T-helper 22 cell (primary cell): ENCODE data around the gene RNFT2.

Experiments
- DNase-seq: peaks from one replicate; pipeline ENCODE4 v3.0.0-alpha.2; 2020; ENCODE audit warnings: low read depth

Gene RNFT2

GRCh38 chr12:116879509-116880212, 141.5 kb downstream of the RNFT2 start:
- no peak for DNase-seq

DNA sequence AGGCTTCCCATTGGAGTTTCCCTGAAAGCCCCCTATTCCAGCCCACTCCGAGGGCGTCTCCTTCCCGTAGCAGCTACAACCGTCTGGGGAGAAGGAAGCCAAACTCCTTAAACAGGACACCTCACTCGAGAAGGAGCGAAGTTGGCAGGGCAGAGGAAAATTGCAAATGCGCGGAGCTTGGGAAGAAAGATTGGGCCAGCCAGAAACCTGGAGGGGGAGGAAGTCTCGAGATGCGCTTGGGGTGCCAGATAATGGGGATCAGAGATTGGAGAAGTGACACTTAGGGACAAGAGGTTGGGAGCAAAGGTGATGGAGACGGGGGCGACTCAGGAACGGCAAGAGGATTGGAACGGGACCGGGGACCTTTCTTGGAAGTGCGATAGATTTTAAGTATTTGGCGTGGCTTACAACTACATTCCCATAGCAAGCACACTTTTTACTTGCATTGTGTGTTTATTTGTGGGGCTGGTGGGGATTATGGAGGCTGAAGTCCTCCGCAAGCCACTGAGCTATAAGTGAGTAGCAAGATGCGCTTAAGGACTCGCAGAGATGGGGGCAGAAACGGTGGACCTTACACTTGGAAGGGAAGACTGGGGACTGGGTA, 142.2 kb downstream of the RNFT2 start:
- DNase-seq: no peak

DNA sequence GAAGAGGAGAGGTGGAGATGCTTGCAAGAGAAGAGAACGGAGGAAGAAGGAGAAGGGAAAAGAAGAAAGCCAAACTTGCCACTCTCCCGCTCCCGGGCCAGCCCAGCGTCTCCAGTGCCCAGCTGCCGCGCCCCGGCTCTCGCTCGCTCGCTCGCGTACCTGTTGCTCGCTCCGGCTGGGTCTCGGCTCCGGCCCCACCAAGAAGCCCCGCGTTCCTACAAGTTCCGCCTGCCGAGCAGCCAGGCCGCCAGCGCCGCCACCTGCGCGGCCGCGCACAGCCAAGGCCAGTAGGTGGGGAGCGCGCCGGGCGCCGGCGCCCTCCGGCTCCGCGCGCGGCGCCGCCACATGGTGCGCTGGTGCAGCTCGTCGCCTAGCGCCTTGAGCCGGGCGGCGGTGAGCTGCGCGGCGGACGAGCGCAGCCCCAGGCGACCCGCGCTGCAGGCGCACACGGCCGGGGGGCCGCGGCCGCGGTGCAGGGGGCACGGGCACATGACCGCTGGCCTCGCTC, 142.8 kb downstream of the RNFT2 start:
- DNase-seq: no peak

GRCh38 chr12:116881325-116881876, 143.3 kb downstream of the RNFT2 start, which contains the start of gene HRK:
Gene HRK (minus strand): TSS chr12:116881441. CDS start chr12:116881307, 134 bp downstream.
- no peak for DNase-seq

DNA sequence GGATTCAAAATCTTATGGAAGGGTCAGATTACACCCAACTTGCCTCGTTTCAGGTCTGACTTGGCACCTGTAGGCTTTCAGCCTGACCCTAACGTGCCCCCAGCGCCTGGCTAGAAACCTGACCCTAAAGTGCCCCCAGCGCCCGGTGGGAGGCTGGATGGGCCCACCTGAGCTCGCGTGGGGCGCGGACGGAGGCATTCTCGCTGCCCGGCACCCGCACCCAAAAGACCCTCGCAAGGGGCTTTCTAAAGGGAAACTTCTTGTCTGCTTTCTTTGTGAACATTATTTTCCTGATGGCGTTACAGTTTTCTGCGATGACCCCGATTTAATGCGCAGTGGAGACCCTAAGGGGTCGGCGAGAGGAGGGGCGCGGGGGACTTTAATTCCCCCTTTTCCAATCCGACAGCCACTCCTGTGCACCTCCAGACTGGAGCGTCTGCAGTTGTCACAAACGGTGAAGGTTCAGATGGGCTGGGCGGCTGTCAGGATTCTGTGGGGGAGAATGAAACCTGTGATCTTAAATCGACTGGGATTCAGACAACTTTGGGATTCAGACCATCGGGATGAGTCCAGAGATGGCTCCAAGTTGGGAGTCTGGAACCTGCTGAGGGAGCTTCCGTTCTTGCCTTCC, 143.9 kb downstream of the RNFT2 start:
- DNase-seq: no peak

DNA sequence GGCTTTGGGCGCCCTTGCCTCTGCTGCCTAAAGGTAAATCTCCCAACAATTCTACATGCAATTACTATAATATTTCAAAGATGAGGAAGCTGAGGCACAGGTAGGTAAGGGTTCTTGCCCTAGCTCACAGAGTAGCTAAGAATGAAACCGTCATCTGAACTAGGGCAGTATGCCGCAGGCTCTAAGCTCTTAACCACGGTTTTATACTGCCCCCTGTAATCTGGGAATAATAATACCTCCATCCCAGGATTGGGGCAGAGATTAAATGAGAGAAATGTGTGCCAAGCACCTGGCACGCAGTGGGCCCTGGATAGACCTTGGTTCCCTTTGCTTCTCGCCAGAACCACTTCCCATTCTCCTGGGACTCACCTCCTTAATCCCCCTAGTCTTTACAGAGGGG, 144.6 kb downstream of the RNFT2 start:
- DNase-seq: no peak

DNA sequence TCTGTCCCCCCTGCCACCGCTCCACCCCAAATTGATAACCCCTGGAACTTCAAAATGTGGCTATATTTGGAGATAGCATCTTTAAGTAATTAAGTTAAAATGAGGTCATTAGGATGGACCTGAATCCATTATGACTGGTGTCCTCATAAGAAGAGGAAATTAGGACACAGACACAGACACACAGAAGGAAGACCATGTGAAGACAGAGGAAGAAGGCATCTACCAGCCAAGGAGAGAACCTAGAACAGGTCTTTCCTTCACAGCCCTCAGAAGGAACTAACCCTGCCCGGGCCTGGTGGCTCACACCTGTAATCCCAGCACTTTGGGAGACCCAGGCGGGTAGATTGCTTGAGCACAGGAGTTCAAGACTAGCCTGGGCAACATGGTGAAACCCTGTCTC, 146.8 kb downstream of the RNFT2 start:
- no peak for DNase-seq

GRCh38 chr12:116885491-116885890, 147.4 kb downstream of the RNFT2 start:
- no peak for DNase-seq

DNA sequence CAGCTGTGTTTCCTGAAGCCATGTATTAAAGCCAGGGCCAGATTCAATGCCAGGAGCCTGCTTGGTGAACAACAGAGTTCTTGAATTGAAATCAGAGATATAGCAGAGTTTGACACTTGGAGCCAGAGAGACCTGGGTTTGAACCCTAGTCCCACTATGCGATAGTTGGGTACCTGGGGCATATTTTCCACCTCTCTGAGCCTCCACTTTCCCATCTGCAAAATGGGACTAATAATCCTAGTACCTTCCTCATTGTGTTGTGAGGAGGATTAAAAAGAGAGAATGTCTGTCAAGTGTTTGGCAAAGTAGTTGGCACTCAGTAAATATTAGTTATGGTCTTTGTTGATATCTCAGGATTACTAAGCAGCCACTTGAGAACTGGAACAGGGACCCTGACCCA, 149.1 kb downstream of the RNFT2 start:
- no peak for DNase-seq

DNA sequence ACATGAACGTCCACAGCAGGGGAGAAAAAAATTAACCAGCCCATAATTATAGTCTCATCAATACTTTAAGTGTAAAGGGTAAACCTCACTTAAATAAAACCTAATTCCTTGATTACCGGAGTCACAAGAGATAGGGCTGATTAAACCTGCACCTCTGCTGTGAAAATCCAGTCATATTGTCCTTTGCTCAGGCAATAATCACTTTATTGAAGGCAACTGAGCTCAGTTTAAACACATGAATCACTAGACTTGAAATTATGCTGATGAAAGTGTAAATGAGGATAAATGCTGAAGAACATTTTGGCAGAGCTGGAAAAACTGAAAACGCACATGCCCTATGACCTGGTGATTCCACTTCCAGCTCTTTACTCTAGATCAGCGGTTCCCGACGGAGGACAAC, 149.8 kb downstream of the RNFT2 start:
- DNase-seq: no peak

DNA sequence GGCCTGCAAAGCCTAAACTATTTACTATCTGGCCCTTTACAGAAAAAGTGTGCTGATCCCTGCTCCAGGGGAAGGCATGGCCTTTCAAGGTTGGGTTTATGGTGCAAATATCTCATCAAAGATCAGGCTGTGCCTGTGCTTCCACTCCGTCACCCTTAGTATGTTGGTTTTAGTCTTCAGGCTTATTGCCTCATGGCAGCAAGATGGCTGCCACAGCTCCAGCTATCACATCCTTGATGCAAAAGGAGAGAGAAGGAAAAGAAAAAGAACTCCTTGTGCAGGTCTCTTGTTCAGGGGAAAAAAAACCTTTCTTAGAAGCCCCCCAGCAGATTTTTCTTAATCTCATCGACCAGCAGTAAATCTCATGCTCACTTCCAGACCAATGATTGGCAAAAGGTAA, 152.2 kb downstream of the RNFT2 start:
- DNase-seq: no peak

- no peak for DNase-seq
Observed at GRCh38 chr12:116891019-116891418, 152.9 kb downstream of the RNFT2 start.

DNA sequence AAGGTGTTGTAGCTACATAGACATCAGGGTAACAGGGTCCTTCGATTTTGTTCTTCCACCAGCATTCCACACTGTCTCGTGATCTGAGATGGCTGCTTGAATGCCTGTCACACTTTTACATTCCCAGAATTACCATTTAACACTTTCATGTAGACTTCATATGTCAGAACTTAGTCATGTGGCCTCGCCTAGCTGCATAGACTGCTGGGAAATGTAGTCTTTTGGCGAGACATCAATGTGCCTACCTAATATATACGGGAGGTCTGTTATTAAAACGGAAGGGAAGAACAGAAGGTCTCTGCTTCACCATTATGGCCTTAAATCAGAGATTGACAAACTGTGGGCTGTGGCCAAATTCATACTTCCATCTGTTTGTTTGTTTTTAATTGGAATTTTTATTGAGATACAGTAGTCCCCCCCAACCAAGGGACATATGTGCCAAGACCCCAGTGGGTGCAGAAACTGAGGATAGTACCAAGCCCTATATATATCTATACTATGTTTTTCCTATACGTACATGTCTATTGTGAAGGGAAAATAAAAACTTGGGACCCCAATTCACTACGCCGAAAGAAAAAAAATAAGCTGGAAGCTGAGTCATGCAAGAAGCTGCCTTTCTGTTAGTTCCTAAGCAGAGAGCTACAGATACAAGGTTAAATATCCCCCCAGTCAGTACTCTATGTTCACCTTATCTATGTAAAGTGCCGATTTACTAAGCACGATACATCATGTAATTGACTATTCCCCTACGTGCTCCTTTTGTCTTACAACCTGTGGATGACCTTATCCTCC, 154.4 kb downstream of the RNFT2 start:
- no peak for DNase-seq

DNA sequence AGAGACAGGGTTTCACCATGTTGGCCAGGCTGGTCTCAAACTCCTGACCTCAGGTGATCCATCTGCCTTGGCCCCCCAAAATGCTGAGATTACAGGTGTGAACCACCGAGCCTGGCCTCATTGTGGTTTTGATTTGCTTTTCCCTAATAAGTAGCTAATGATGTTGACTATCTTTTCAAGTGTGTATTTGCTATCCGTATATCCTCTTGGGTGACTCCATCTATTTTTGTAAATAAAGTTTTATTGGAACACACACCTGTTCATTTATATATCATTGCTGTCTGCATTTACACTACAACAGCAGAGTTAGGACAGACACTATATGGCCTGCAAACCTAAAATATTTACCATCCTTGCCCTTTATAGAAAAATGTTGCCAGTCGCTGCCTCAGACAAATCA, 156.8 kb downstream of the RNFT2 start:
- DNase-seq: no peak

GRCh38 chr12:116896411-116896924, 158.4 kb downstream of the RNFT2 start:
- no peak for DNase-seq

DNA sequence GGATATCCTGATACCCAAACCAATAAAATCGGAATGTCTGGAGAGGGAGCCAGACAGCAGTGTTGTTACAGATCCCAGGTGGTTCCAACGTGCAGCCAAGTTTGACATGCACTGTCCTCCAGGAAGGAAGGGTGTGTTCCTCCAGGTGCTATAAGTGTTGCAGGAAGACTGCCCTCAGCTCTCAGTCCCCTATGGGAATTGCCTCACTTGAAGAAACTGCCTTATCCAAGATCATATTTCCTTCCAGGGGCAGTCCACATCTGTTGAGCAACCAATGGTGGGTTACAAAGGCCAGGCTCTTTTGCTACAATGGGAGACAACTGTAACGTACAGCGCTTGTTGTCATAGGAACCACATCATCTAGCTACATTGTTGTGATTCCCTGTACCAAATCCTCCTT, 159.4 kb downstream of the RNFT2 start:
- DNase-seq: no peak

GRCh38 chr12:116898669-116899068, 160.6 kb downstream of the RNFT2 start:
- DNase-seq: no peak

GRCh38 chr12:116901612-116902011, 163.5 kb downstream of the RNFT2 start:
- no peak for DNase-seq
